Transverse colon (tissue), 4 donors: Measurements from ENCODE around the gene ERC2.

Experiments used
- CTCF ChIP-seq, 5 experiments: fragments of 200-600 bp in 3 of 5; fragments of 450-650 bp in 2 of 5; sonication (generic) in 3 of 5; IDR thresholded peaks; 1 replicate in 2 of 5; 2 replicates in 3 of 5; pipeline ENCODE4 v1.5.1; 2016 to 2017; ENCODE audit warnings: antibody characterized with exemption in 5 of 5, inconsistent platforms in 3 of 5, mild to moderate bottlenecking in 2 of 5, moderate library complexity in 1 of 5
- POLR2A ChIP-seq: fragments of 450-650 bp; IDR thresholded peaks from one replicate; pipeline ENCODE4 v1.6.1; 2016; ENCODE audit warnings: antibody characterized with exemption, mild to moderate bottlenecking, moderate library complexity
- POLR2AphosphoS5 ChIP-seq, 3 donors: sonication (generic); formaldehyde crosslinking; IDR thresholded peaks; one replicate each; pipeline ENCODE4 v1.6.1; 2016; ENCODE audit warnings: antibody characterized with exemption in 3 of 3

GRCh38 chr3:56363720-56364119, 104.5 kb downstream of the ERC2 start:
- no peak for TF ChIP-seq POLR2A
- no peak for TF ChIP-seq POLR2AphosphoS5 (IDR thresholded peaks at IDR 0.05)
- TF ChIP-seq CTCF (IDR thresholded peaks at IDR 0.05), result no peak
